HCT116 (cell line): Measurements from ENCODE around the gene ROBO1. TPM values are rescaled to one million over a fixed set of nuclear protein-coding genes. Genes with fewer than 3 reads are reported as not detected.

Source experiments
- ATAC-seq: fragments of 200-7000 bp; cut with Tn5 transposase; 2 replicates; pipeline ENCODE4 v1.9.1; 2020; ENCODE audit warnings: mild to moderate bottlenecking, moderate library complexity
- BruUV-seq: library from RNA; stranded (reverse); fragments of 400-500 nt; replicated peaks from 2 replicates; lab custom pipeline; 2021; lab: Mats Ljungman, UMichigan
- CTCF ChIA-PET: fragments of 300-600 bp; sonication (Branson Sonifier 250); formaldehyde crosslinking; loops from one replicate; lab custom pipeline; 2021; ENCODE audit warnings: antibody characterized with exemption; lab: Charles Lee
- POLR2A ChIA-PET: fragments of 300-600, 350-600 bp; sonication (Branson Sonifier 250); formaldehyde crosslinking; loops from one replicate; lab custom pipeline; 2021; ENCODE audit warnings: antibody characterized with exemption; lab: Charles Lee
- RAD21 ChIA-PET, 2 experiments: fragments of 300-600 bp; sonication (Branson Sonifier 250); formaldehyde crosslinking; loops; one replicate each; lab custom pipeline; 2023; ENCODE audit warnings: low total read pairs in 2 of 2; ENCODE audit not compliant: uncharacterized antibody in 2 of 2, unreplicated experiment in 2 of 2, low non-redundant PET in 1 of 2; lab: Charles Lee
- DNase-seq: peaks from one replicate; pipeline ENCODE4 v3.0.0-alpha.2; 2010; ENCODE audit warnings: low read depth, low spot score
- H2AFZ ChIP-seq: fragments of 200-600 bp; shearing (Covaris generic), sonication (generic); 2 replicates; pipeline ENCODE4 v1.6.1; 2017; ENCODE audit warnings: low read depth, mixed run types, mixed read lengths, antibody characterized with exemption, low read length; ENCODE audit not compliant: poor library complexity, severe bottlenecking
- H3K27ac ChIP-seq: 2 replicates; pipeline ENCODE4 v1.5.1; 2012; ENCODE audit warnings: low read depth, low read length
- H3K27me3 ChIP-seq: fragments of 200-600 bp; sonication (generic); 2 replicates; pipeline ENCODE4 v1.6.1; 2016; ENCODE audit warnings: mixed run types, low read length, mixed read lengths; ENCODE audit not compliant: insufficient read depth
- H3K36me3 ChIP-seq, 2 experiments: fragments of 200-500 bp in 1 of 2; fragments of 200-600 bp in 1 of 2; sonication (Bioruptor generic) in 1 of 2; sonication (generic) in 1 of 2; 2 replicates each; pipeline versions ENCODE4 v1.5.1 to v1.6.1; 2014 to 2016; ENCODE audit warnings: low read length in 2 of 2, inconsistent platforms in 1 of 2, mixed read lengths in 1 of 2, mixed run types in 1 of 2; ENCODE audit not compliant: insufficient read depth in 2 of 2, control insufficient read depth in 1 of 2
- H3K4me1 ChIP-seq, 2 experiments: fragments of 200-600 bp in 1 of 2; sonication (generic) in 1 of 2; 2 replicates each; pipeline versions ENCODE4 v1.5.1 to v1.6.1; 2012 to 2017; ENCODE audit warnings: low read length in 2 of 2, inconsistent platforms in 1 of 2, mild to moderate bottlenecking in 1 of 2, mixed read lengths in 1 of 2, mixed run types in 1 of 2, moderate library complexity in 1 of 2; ENCODE audit not compliant: insufficient read depth in 2 of 2, control insufficient read depth in 1 of 2
- H3K4me2 ChIP-seq: fragments of 200-600 bp; sonication (generic); 2 replicates; pipeline ENCODE4 v1.6.1; 2017; ENCODE audit warnings: mixed run types, low read length, mixed read lengths
- H3K4me3 ChIP-seq, 2 experiments: fragments of 200-600 bp in 1 of 2; sonication (generic) in 1 of 2; replicated peaks in 1 of 2; 2 replicates each; pipeline ENCODE4 v1.5.1; 2011 to 2016; ENCODE audit warnings: low read length in 2 of 2, control low read depth in 1 of 2, low read depth in 1 of 2, mild to moderate bottlenecking in 1 of 2, mixed read lengths in 1 of 2, mixed run types in 1 of 2
- H3K79me2 ChIP-seq: fragments of 200-600 bp; sonication (generic); 2 replicates; pipeline ENCODE4 v1.6.1; 2017; ENCODE audit warnings: mild to moderate bottlenecking, mixed run types, low read length, moderate library complexity, mixed read lengths; ENCODE audit not compliant: insufficient read depth
- H3K9ac ChIP-seq: fragments of 200-600 bp; sonication (generic); 2 replicates; pipeline ENCODE4 v1.6.1; 2016; ENCODE audit warnings: low read length, mixed read lengths
- H3K9me2 ChIP-seq: fragments of 200-600 bp; sonication (generic), shearing (Covaris generic); 2 replicates; pipeline ENCODE4 v1.6.1; 2017; ENCODE audit warnings: mixed run types, mild to moderate bottlenecking, moderate library complexity; ENCODE audit not compliant: insufficient read depth
- H3K9me3 ChIP-seq, 2 experiments: fragments of 200-500 bp in 1 of 2; fragments of 200-600 bp in 1 of 2; sonication (Bioruptor generic) in 1 of 2; sonication (generic) in 1 of 2; 2 replicates each; pipeline ENCODE4 v1.6.1; 2014 to 2017; ENCODE audit warnings: low read length in 2 of 2, mixed read lengths in 2 of 2, inconsistent platforms in 1 of 2, low read depth in 1 of 2, mild to moderate bottlenecking in 1 of 2, mixed run types in 1 of 2, moderate library complexity in 1 of 2; ENCODE audit not compliant: control insufficient read depth in 1 of 2, insufficient read depth in 1 of 2
- H4K20me1 ChIP-seq: fragments of 200-600 bp; sonication (generic), shearing (Covaris generic); 2 replicates; pipeline ENCODE4 v1.6.1; 2017; ENCODE audit warnings: mixed run types, mild to moderate bottlenecking, moderate library complexity; ENCODE audit not compliant: insufficient read depth
- CBX3 ChIP-seq: IDR thresholded peaks from 2 replicates; pipeline ENCODE4 v1.6.1; 2012; ENCODE audit warnings: low read depth
- CEBPB ChIP-seq: IDR thresholded peaks from 2 replicates; pipeline ENCODE4 v1.6.1; 2012; ENCODE audit warnings: low read depth
- ELF1 ChIP-seq: IDR thresholded peaks from 2 replicates; pipeline ENCODE4 v1.6.1; 2012; ENCODE audit warnings: low read depth, borderline replicate concordance
- EZH2phosphoT487 ChIP-seq: fragments of 200-600 bp; IDR thresholded peaks from 2 replicates; pipeline ENCODE4 v1.6.1; 2018; ENCODE audit warnings: antibody characterized with exemption, borderline replicate concordance
- FOSL1 ChIP-seq: IDR thresholded peaks from 2 replicates; pipeline ENCODE4 v1.6.1; 2012; ENCODE audit warnings: low read depth
- SP1 ChIP-seq: IDR thresholded peaks from 2 replicates; pipeline ENCODE4 v1.6.1; 2012; ENCODE audit warnings: low read depth
- TCF7L2 ChIP-seq: IDR thresholded peaks from 2 replicates; pipeline ENCODE4 v1.7.0; 2011; ENCODE audit warnings: borderline replicate concordance, inconsistent platforms; ENCODE audit not compliant: insufficient read depth, insufficient read length; ENCODE audit errors: extremely low read depth
- YY1 ChIP-seq: IDR thresholded peaks from 2 replicates; pipeline ENCODE4 v1.6.1; 2011; ENCODE audit warnings: low read length, low read depth, moderate library complexity, mild to moderate bottlenecking; ENCODE audit not compliant: insufficient replicate concordance; ENCODE audit errors: extremely low read depth
- ZFX ChIP-seq: fragments of 450-650 bp; IDR thresholded peaks from 2 replicates; pipeline ENCODE4 v1.6.1; 2017
- ZNF274 ChIP-seq: fragments of 200-500 bp; sonication (Bioruptor generic); IDR thresholded peaks from 2 replicates; pipeline ENCODE4 v1.6.1; 2014; ENCODE audit warnings: mild to moderate bottlenecking, low read depth, low read length, inconsistent platforms
- intact Hi-C: fragments of 100-400 bp; cut with micrococcal nuclease; formaldehyde crosslinking; loops from 2 replicates; pipeline ENCODE4 v1.10.0; 2022
- total RNA-seq: library from RNA; stranded (reverse); gene quantifications from one replicate; pipeline ENCODE4 v1.2.1, GENCODE V29; 2021; ENCODE audit not compliant: unreplicated experiment
- TF ChIP-seq, protein P1 (sequence below): IDR thresholded peaks from 2 replicates; pipeline ENCODE4 v1.6.1; 2012; ENCODE audit warnings: low read depth
- TF ChIP-seq, protein P2 (sequence below): IDR thresholded peaks from 2 replicates; pipeline ENCODE4 v1.6.1; 2011; ENCODE audit warnings: mild to moderate bottlenecking, low read length, moderate library complexity; ENCODE audit not compliant: insufficient replicate concordance; ENCODE audit errors: extremely low read depth

Gene ROBO1
- total RNA-seq, 1 experiment from 2014 or later, result 0.27 TPM

DNA sequence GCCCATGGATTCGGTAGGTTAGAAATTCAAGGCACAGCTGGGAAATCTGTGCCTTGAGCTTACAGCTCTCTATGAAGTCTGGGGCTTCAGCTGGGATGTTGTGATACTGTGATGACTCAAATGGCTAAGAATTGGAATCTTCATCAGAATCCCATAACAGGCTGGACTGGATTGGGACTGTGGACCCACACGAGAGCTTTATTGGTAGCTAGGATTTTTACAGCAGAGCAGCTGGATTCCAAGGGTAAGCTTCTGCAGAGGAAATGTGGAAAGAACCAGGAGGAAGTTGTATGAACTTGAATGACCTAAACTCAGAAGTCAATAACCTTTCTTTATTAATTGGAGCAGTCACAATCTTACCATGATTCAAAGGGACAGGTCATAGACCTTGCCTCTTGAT, 1187.1 kb downstream of the ROBO1 start:
- DNase-seq, result no peak
- no peak overlapping the region for H3K9ac ChIP-seq
- POLR2A ChIA-PET, result no interaction called here
- H3K79me2 ChIP-seq, result no peaks in the 10 kb centered on the region
- no peaks in the 10 kb centered on the region for H4K20me1 ChIP-seq
- H3K4me2 ChIP-seq, result no peak overlapping the region
- H2AFZ ChIP-seq, result no peak overlapping the region
- no peaks in the 10 kb centered on the region for H3K27me3 ChIP-seq
- no peaks in the 10 kb centered on the region for H3K36me3 ChIP-seq
- H3K27ac ChIP-seq, result no peak overlapping the region
- no peaks in the 10 kb centered on the region for H3K9me2 ChIP-seq
- RAD21 ChIA-PET, result no interaction called here
- intact Hi-C loops, result no loop called here
- CTCF ChIA-PET, result no interaction called here
- no TSS peak for BruUV-seq
- no peaks in the 10 kb centered on the region for H3K4me1 ChIP-seq
- no peak overlapping the region for H3K4me3 ChIP-seq
- TF ChIP-seq ZFX (no peak), ZNF274 (no peak), YY1 (no peak), ELF1 (no peak), CBX3 (no peak), CEBPB (no peak), SP1 (no peak)
- ATAC-seq, result no peak
- peaks cover 0 to 21% of the 10 kb centered on the region in 2 experiments; a peak in 2 of 4 replicates for H3K9me3 ChIP-seq

DNA sequence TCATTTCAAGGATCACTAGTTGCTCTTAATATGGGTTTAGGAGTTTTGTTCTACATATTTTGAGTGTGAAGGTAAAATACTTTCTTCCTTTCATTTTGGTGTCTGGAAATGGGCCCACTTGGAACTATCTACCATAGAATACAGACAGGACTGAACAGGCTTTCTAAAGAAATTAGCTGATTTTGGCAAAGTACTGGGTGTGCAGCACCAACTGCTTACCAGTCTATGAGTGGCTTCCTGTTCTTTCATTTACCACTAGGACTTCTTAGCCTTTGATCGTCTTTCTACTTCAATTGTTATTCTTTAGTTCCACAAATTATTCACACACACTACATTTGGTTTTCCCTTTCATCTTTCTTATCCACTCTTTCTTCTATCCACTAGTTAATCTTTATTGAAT, 1196.3 kb downstream of the ROBO1 start:
- DNase-seq (no peak), ATAC-seq (no peak)
- Histone ChIP-seq H3K9me2 (no peaks in the 10 kb centered on the region), H4K20me1 (no peaks in the 10 kb centered on the region), H3K27ac (no peak overlapping the region), H3K4me1 (no peaks in the 10 kb centered on the region), H3K79me2 (no peaks in the 10 kb centered on the region), H3K27me3 (no peaks in the 10 kb centered on the region), H3K36me3 (no peaks in the 10 kb centered on the region), H3K9me3 (peaks cover 12 to 21% of the 10 kb centered on the region in 2 experiments; a peak in 2 of 4 replicates), H3K4me3 (no peak overlapping the region), H3K4me2 (no peak overlapping the region), H3K9ac (no peak overlapping the region), H2AFZ (no peak overlapping the region)
- ChIA-PET POLR2A (no interaction called here), RAD21 (no interaction called here), CTCF (no interaction called here)
- BruUV-seq, result no TSS peak
- intact Hi-C loops, result no loop called here
- no peak for TF ChIP-seq CEBPB
- no peak for TF ChIP-seq FOSL1
- TF ChIP-seq TCF7L2, result no peak
- no peak for TF ChIP-seq EZH2phosphoT487
- TF ChIP-seq, protein P1, sequence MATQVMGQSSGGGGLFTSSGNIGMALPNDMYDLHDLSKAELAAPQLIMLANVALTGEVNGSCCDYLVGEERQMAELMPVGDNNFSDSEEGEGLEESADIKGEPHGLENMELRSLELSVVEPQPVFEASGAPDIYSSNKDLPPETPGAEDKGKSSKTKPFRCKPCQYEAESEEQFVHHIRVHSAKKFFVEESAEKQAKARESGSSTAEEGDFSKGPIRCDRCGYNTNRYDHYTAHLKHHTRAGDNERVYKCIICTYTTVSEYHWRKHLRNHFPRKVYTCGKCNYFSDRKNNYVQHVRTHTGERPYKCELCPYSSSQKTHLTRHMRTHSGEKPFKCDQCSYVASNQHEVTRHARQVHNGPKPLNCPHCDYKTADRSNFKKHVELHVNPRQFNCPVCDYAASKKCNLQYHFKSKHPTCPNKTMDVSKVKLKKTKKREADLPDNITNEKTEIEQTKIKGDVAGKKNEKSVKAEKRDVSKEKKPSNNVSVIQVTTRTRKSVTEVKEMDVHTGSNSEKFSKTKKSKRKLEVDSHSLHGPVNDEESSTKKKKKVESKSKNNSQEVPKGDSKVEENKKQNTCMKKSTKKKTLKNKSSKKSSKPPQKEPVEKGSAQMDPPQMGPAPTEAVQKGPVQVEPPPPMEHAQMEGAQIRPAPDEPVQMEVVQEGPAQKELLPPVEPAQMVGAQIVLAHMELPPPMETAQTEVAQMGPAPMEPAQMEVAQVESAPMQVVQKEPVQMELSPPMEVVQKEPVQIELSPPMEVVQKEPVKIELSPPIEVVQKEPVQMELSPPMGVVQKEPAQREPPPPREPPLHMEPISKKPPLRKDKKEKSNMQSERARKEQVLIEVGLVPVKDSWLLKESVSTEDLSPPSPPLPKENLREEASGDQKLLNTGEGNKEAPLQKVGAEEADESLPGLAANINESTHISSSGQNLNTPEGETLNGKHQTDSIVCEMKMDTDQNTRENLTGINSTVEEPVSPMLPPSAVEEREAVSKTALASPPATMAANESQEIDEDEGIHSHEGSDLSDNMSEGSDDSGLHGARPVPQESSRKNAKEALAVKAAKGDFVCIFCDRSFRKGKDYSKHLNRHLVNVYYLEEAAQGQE, result no peak
- TF ChIP-seq, protein P2, sequence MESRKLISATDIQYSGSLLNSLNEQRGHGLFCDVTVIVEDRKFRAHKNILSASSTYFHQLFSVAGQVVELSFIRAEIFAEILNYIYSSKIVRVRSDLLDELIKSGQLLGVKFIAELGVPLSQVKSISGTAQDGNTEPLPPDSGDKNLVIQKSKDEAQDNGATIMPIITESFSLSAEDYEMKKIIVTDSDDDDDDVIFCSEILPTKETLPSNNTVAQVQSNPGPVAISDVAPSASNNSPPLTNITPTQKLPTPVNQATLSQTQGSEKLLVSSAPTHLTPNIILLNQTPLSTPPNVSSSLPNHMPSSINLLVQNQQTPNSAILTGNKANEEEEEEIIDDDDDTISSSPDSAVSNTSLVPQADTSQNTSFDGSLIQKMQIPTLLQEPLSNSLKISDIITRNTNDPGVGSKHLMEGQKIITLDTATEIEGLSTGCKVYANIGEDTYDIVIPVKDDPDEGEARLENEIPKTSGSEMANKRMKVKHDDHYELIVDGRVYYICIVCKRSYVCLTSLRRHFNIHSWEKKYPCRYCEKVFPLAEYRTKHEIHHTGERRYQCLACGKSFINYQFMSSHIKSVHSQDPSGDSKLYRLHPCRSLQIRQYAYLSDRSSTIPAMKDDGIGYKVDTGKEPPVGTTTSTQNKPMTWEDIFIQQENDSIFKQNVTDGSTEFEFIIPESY, result no peak
